IMR-90 (cell line): ENCODE results near the gene DCLRE1A. TPM values are rescaled to one million over a fixed set of nuclear protein-coding genes. Genes with fewer than 3 reads are reported as not detected.

Source experiments
- ATAC-seq: fragments of 200-7000 bp; cut with Tn5 transposase; 2 replicates; pipeline ENCODE4 v1.9.1; 2020; ENCODE audit warnings: low read depth, mild to moderate bottlenecking, moderate library complexity
- BruUV-seq: library from RNA; stranded (reverse); fragments of 400-500 nt; replicated peaks from 2 replicates; lab custom pipeline; 2021; lab: Mats Ljungman, UMichigan
- CTCF ChIA-PET: fragments of 300-600 bp; formaldehyde crosslinking; extraction: SDS; loops from one replicate; lab custom pipeline; 2021; ENCODE audit warnings: antibody characterized with exemption; lab: Yijun Ruan, JAX
- POLR2A ChIA-PET: fragments of 300-600 bp; sonication (Branson Sonifier 250); formaldehyde crosslinking; loops from one replicate; lab custom pipeline; 2022; ENCODE audit warnings: antibody characterized with exemption; ENCODE audit not compliant: unreplicated experiment; lab: Charles Lee
- DNase-seq: peaks from one replicate; pipeline ENCODE4 v3.0.0; 2013
- H2AFZ ChIP-seq: replicated peaks from 2 replicates; pipeline ENCODE3; 2013; ENCODE audit warnings: low read length, mild to moderate bottlenecking; ENCODE audit not compliant: poor library complexity
- H2AK5ac ChIP-seq: 2 replicates; pipeline ENCODE4 v1.6.1; 2013; ENCODE audit warnings: low read depth, low read length, inconsistent platforms
- H2AK9ac ChIP-seq: replicated peaks from 2 replicates; pipeline ENCODE3; 2013; ENCODE audit warnings: mild to moderate bottlenecking, low read depth, low read length, moderate library complexity; ENCODE audit not compliant: poor library complexity
- H2BK120ac ChIP-seq: 2 replicates; pipeline ENCODE4 v1.6.1; 2013; ENCODE audit warnings: low read depth, low read length, inconsistent platforms
- H2BK15ac ChIP-seq: 3 replicates; pipeline ENCODE4 v1.6.1; 2013; ENCODE audit warnings: low read depth, low read length, inconsistent platforms
- H2BK20ac ChIP-seq: 2 replicates; pipeline ENCODE4 v1.6.1; 2013; ENCODE audit warnings: low read depth, mild to moderate bottlenecking, inconsistent platforms, low read length, moderate library complexity
- H2BK5ac ChIP-seq: 2 replicates; pipeline ENCODE4 v1.6.1; 2013; ENCODE audit warnings: mild to moderate bottlenecking, low read depth, low read length, inconsistent platforms; ENCODE audit not compliant: poor library complexity, severe bottlenecking
- H3K14ac ChIP-seq: replicated peaks from 2 replicates; pipeline ENCODE4 v1.6.1; 2013; ENCODE audit warnings: low read depth, low read length, inconsistent platforms
- H3K18ac ChIP-seq: 2 replicates; pipeline ENCODE4 v1.6.1; 2013; ENCODE audit warnings: low read depth, low read length, control low read depth
- H3K23ac ChIP-seq: 2 replicates; pipeline ENCODE4 v1.6.1; 2013; ENCODE audit warnings: low read depth, low read length, inconsistent platforms
- H3K27ac ChIP-seq: 2 replicates; pipeline ENCODE4 v1.5.1; 2013; ENCODE audit warnings: mild to moderate bottlenecking, control low read depth, low read length; ENCODE audit not compliant: insufficient read depth
- H3K27me3 ChIP-seq: 2 replicates; pipeline ENCODE4 v1.6.1; 2013; ENCODE audit warnings: low read length; ENCODE audit not compliant: control insufficient read depth, insufficient read depth
- H3K36me3 ChIP-seq: 2 replicates; pipeline ENCODE4 v1.6.1; 2013; ENCODE audit warnings: low read length, mixed read lengths; ENCODE audit not compliant: control insufficient read depth, insufficient read depth
- H3K4ac ChIP-seq: 2 replicates; pipeline ENCODE4 v1.6.1; 2013; ENCODE audit warnings: low read depth, low read length, inconsistent platforms
- H3K4me1 ChIP-seq: 2 replicates; pipeline ENCODE4 v1.6.1; 2013; ENCODE audit warnings: low read length, mixed read lengths; ENCODE audit not compliant: control insufficient read depth, insufficient read depth
- H3K4me2 ChIP-seq: 2 replicates; pipeline ENCODE4 v1.6.1; 2013; ENCODE audit warnings: low read depth, mild to moderate bottlenecking, control low read depth, low read length, moderate library complexity
- H3K4me3 ChIP-seq: 2 replicates; pipeline ENCODE4 v1.5.1; 2013; ENCODE audit warnings: low read depth, mild to moderate bottlenecking, control low read depth, low read length, moderate library complexity; ENCODE audit not compliant: insufficient read depth
- H3K56ac ChIP-seq: 2 replicates; pipeline ENCODE4 v1.6.1; 2013; ENCODE audit warnings: low read length, inconsistent platforms; ENCODE audit not compliant: insufficient read depth; ENCODE audit errors: extremely low read depth
- H3K79me1 ChIP-seq, 2 experiments: 2 replicates each; pipeline ENCODE4 v1.6.1; 2013; ENCODE audit warnings: low read length in 2 of 2, inconsistent platforms in 1 of 2, low read depth in 1 of 2
- H3K9ac ChIP-seq: 2 replicates; pipeline ENCODE4 v1.6.1; 2013; ENCODE audit warnings: low read depth, low read length, control low read depth
- H3K9me1 ChIP-seq: 2 replicates; pipeline ENCODE4 v1.6.1; 2013; ENCODE audit warnings: low read length, inconsistent platforms; ENCODE audit not compliant: insufficient read depth
- H3K9me3 ChIP-seq: 2 replicates; pipeline ENCODE4 v1.6.1; 2013; ENCODE audit warnings: low read length; ENCODE audit not compliant: control insufficient read depth, insufficient read depth
- H4K20me1 ChIP-seq: 2 replicates; pipeline ENCODE4 v1.6.1; 2013; ENCODE audit warnings: low read length, inconsistent platforms; ENCODE audit not compliant: insufficient read depth
- H4K5ac ChIP-seq: 2 replicates; pipeline ENCODE4 v1.6.1; 2013; ENCODE audit warnings: mild to moderate bottlenecking, low read depth, low read length, control low read depth
- H4K8ac ChIP-seq, 2 experiments: 2 replicates each; pipeline ENCODE4 v1.6.1; 2013; ENCODE audit warnings: low read depth in 2 of 2, low read length in 2 of 2, control low read depth in 1 of 2, inconsistent platforms in 1 of 2
- H4K91ac ChIP-seq: 2 replicates; pipeline ENCODE4 v1.6.1; 2013; ENCODE audit warnings: low read depth, low read length, inconsistent platforms; ENCODE audit not compliant: insufficient read depth
- FOS ChIP-seq: fragments of 150-350 bp; IDR thresholded peaks from 2 replicates; pipeline ENCODE4 v1.6.1; 2016; ENCODE audit warnings: low read depth, low read length
- RCOR1 ChIP-seq: IDR thresholded peaks from 2 replicates; pipeline ENCODE4 v1.6.1; 2012; ENCODE audit warnings: mild to moderate bottlenecking, low read length, improper control_type of control experiment; ENCODE audit not compliant: insufficient replicate concordance
- WGBS, 2 experiments: methylation state at CpG; one replicate each; pipeline versions ENCODE4 v1.1.5 to v1.1.7; 2013; ENCODE audit warnings: missing lambda C conversion rate in 2 of 2; ENCODE audit not compliant: insufficient read length in 1 of 2; ENCODE audit errors: extremely low coverage in 2 of 2; 5-methylcytosine and 5-hydroxymethylcytosine counted together
- dilution Hi-C: fragments of 300-500 bp; cut with HindIII; formaldehyde crosslinking; loops from one replicate; pipeline ENCODE4 v1.14.3; 2018; ENCODE audit warnings: low sequenced_read_pairs; ENCODE audit not compliant: unreplicated experiment
- in situ Hi-C: fragments of 300-500 bp; cut with MboI; formaldehyde crosslinking; loops from 3 replicates; pipeline ENCODE4 v1.14.3; 2019; ENCODE audit warnings: low sequenced_read_pairs, inconsistent platforms, mixed read lengths
- intact Hi-C: fragments of 100-400 bp; cut with micrococcal nuclease; formaldehyde crosslinking; loops from 2 replicates; pipeline ENCODE4 v1.10.0; 2022
- polyA plus RNA-seq, 3 experiments: library from polyadenylated mRNA; depleted of rRNA; stranded (reverse); fragments of >200 nt; gene quantifications; 2 replicates each; pipeline ENCODE4 v1.2.3, GENCODE V29; 2012; ENCODE audit warnings: low replicate concordance in 1 of 3
- total RNA-seq: library from RNA; depleted of rRNA; stranded (reverse); fragments of >200 nt; gene quantifications from 2 replicates; pipeline ENCODE4 v1.2.3, GENCODE V29; 2012

The DCLRE1A gene
- total and polyA plus RNA-seq, 2 of the 4 experiments (the other 2 are of a cell fraction): 3.1 to 6.3 TPM

DNA sequence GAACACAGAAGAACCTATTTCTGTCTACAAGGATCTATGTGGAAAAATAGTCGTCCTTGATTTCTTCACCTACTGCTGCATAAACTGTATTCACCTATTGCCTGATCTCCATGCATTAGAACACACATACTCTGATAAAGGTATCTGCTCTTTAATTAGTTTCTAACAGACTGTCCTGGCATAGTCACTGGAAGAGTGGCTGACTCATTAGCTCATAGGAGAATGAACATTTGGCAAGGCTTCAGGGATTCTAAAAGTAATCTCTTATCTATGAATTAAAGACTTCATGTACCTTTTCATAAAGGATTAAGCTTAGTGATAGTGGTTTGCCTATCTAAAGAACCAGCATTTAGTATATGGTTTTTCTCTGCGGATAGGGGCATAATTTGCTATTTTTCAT lies 4.7 kb upstream of the DCLRE1A start:
- no peak overlapping the region for H2AK5ac ChIP-seq
- H2BK20ac ChIP-seq: no peak overlapping the region
- DNase-seq (peak; percentile 55), ATAC-seq (no peak)
- H3K36me3 ChIP-seq: peaks cover 4% of the 10 kb centered on the region; the same call in 1 of the 2 replicates
- H2BK15ac ChIP-seq: no peak overlapping the region
- H3K9me1 ChIP-seq: no peaks in the 10 kb centered on the region
- WGBS, 2 experiments: no CpG with 5 or more reads among the region's 2 CpGs
- H3K4me2 ChIP-seq: no peak overlapping the region
- no peak overlapping the region for H4K91ac ChIP-seq
- no peak for TF ChIP-seq FOS
- no peak for TF ChIP-seq RCOR1
- ChIA-PET CTCF (interaction anchor here (0.6 to 0.7 kb wide), 2 partner anchors 56 to 523 kb away, joined by 3 to 4 read pairs; no protein-coding TSS in a partner anchor), POLR2A (no interaction called here)
- no peaks in the 10 kb centered on the region for H4K20me1 ChIP-seq
- no peak overlapping the region for H3K23ac ChIP-seq
- no TSS peak for BruUV-seq
- H3K9ac ChIP-seq: no peak overlapping the region
- no peak overlapping the region for H4K8ac ChIP-seq
- no peaks in the 10 kb centered on the region for H3K27me3 ChIP-seq
- H3K9me3 ChIP-seq: no peaks in the 10 kb centered on the region
- no peak overlapping the region for H3K14ac ChIP-seq
- no peak overlapping the region for H4K5ac ChIP-seq
- no peak overlapping the region for H3K27ac ChIP-seq
- intact Hi-C loops (no loop called here), in situ Hi-C loops (no loop called here), dilution Hi-C loops (no loop called here)
- H2AFZ ChIP-seq: no peak overlapping the region
- H2BK120ac ChIP-seq: no peak overlapping the region
- no peak overlapping the region for H2AK9ac ChIP-seq
- H3K18ac ChIP-seq: no peak overlapping the region
- H3K4me1 ChIP-seq: peaks cover 2% of the 10 kb centered on the region; the same call in 1 of the 2 replicates
- no peak overlapping the region for H2BK5ac ChIP-seq
- H3K79me1 ChIP-seq: peaks cover 12 to 27% of the 10 kb centered on the region in 2 experiments
- H3K4ac ChIP-seq: no peak overlapping the region
- H3K56ac ChIP-seq: no peak overlapping the region
- no peak overlapping the region for H3K4me3 ChIP-seq
